ENCODE data around the gene HMCES.

- TF ChIP-seq CTCF (IDR thresholded peaks at IDR 0.05) (no peak), POLR2A (IDR thresholded peaks at IDR 0.05) (no peak)
Observed at GRCh38 chr3:129261894-129262293, 16.8 kb upstream of the HMCES start.

Measured in right lobe of liver (tissue), 4 donors.